Hepatocyte (in vitro differentiated cells): Measurements from ENCODE around the gene ME3. TPM values are rescaled to one million over a fixed set of nuclear protein-coding genes. Genes with fewer than 3 reads are reported as not detected.

Experiments
- DNase-seq: peaks from one replicate; pipeline ENCODE4 v3.0.0-alpha.2; 2016; ENCODE audit warnings: low spot score
- H2AFZ ChIP-seq: fragments of 200-600 bp; sonication (generic); 2 replicates; pipeline ENCODE4 v1.6.0; 2016; ENCODE audit warnings: antibody characterized with exemption, mild to moderate bottlenecking
- H3K27ac ChIP-seq: fragments of 200-600 bp; sonication (generic); 2 replicates; pipeline ENCODE4 v1.5.1; 2016; ENCODE audit warnings: mild to moderate bottlenecking
- H3K27me3 ChIP-seq: fragments of 200-600 bp; sonication (generic); 2 replicates; pipeline ENCODE4 v1.6.1; 2016
- H3K36me3 ChIP-seq: fragments of 200-600 bp; sonication (generic); replicated peaks from 2 replicates; pipeline ENCODE4 v1.5.1; 2016; ENCODE audit warnings: low read depth; ENCODE audit not compliant: insufficient read depth
- H3K4me1 ChIP-seq: fragments of 200-600 bp; sonication (generic); 2 replicates; pipeline ENCODE4 v1.5.1; 2016; ENCODE audit warnings: mild to moderate bottlenecking, moderate library complexity; ENCODE audit not compliant: insufficient read depth
- H3K4me2 ChIP-seq: fragments of 200-600 bp; sonication (generic); 2 replicates; pipeline ENCODE4 v1.6.0; 2016
- H3K4me3 ChIP-seq: fragments of 200-600 bp; sonication (generic); 2 replicates; pipeline ENCODE4 v1.5.1; 2016; ENCODE audit warnings: mild to moderate bottlenecking
- H3K79me2 ChIP-seq: fragments of 200-600 bp; sonication (generic); 2 replicates; pipeline ENCODE4 v1.6.0; 2017; ENCODE audit warnings: mild to moderate bottlenecking
- H3K9me2 ChIP-seq: fragments of 200-600 bp; sonication (generic); replicated peaks from 2 replicates; pipeline ENCODE4 v1.6.0; 2017; ENCODE audit warnings: mild to moderate bottlenecking; ENCODE audit not compliant: insufficient read depth
- H3K9me3 ChIP-seq: fragments of 200-600 bp; sonication (generic); 2 replicates; pipeline ENCODE4 v1.5.1; 2016; ENCODE audit warnings: low read depth, mild to moderate bottlenecking
- H4K20me1 ChIP-seq: fragments of 200-600 bp; sonication (generic); 2 replicates; pipeline ENCODE4 v1.6.0; 2016; ENCODE audit warnings: mild to moderate bottlenecking; ENCODE audit not compliant: insufficient read depth, poor library complexity, severe bottlenecking
- EZH2 ChIP-seq: fragments of 200-600 bp; sonication (generic); IDR thresholded peaks from 2 replicates; pipeline ENCODE4 v1.6.1; 2016; ENCODE audit warnings: antibody characterized with exemption, mild to moderate bottlenecking, borderline replicate concordance
- EZH2phosphoT487 ChIP-seq: fragments of 200-600 bp; sonication (generic); IDR thresholded peaks from one replicate; pipeline ENCODE4 v1.6.1; 2018; ENCODE audit warnings: antibody characterized with exemption, mild to moderate bottlenecking, low read depth, moderate library complexity; ENCODE audit not compliant: unreplicated experiment, severe bottlenecking
- WGBS: methylation state at CpG from one replicate; pipeline ENCODE4 v1.1.6; 2016; ENCODE audit warnings: low lambda C conversion rate; ENCODE audit errors: missing lambda C conversion rate; 5-methylcytosine and 5-hydroxymethylcytosine counted together
- polyA plus RNA-seq: library from polyadenylated mRNA; unstranded; fragments of >200 nt; fragmentation: Nextera tagmentation; extraction: Ambion mirVana; gene quantifications from 2 replicates; pipeline ENCODE4 v1.2.1, GENCODE V29; 2016
- total RNA-seq: library from RNA; depleted of rRNA; stranded (reverse); fragments of >200 nt; gene quantifications from 2 replicates; pipeline ENCODE4 v1.2.3, GENCODE V29; 2014
- TF ChIP-seq, protein P1 (sequence below): fragments of 200-600 bp; sonication (generic); IDR thresholded peaks from 2 replicates; pipeline ENCODE4 v1.5.1; 2016; ENCODE audit warnings: antibody characterized with exemption, mild to moderate bottlenecking; ENCODE audit not compliant: poor library complexity

ME3 gene
- total and polyA plus RNA-seq, 2 experiments from 2014 or later = 10.3 to 16.1 TPM

DNA sequence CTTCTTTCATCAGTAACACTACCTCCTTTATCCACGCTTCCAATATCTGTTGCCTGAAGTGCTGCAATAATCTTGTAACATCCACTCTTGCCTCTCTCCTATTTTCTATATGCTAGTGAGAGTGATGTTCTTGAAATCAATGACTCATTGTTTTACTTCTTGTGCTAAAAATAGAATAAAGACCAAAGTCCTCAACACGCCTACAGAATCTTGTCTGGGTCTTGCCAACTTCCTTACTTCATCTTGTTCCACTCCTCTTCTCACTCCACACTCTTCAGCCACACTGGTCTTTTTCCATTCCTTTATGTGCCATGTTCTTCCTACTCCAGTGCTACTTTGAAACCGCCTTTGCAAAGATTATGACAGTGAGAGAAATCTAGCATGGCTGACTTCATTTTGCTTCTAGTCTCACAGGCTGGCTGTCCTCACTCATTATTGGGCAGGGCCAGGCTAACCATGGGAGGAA is 161.3 kb downstream of the ME3 start:
- Histone ChIP-seq H3K4me3 (no peak overlapping the region), H3K4me2 (no peak overlapping the region), H2AFZ (no peak overlapping the region), H3K27me3 (no peaks in the 10 kb centered on the region), H3K9me3 (no peaks in the 10 kb centered on the region), H3K27ac (peak overlapping the region; percentile 94), H3K79me2 (no peaks in the 10 kb centered on the region), H4K20me1 (no peaks in the 10 kb centered on the region), H3K36me3 (no peaks in the 10 kb centered on the region), H3K4me1 (peaks cover 47% of the 10 kb centered on the region), H3K9me2 (no peaks in the 10 kb centered on the region)
- WGBS = 73% methylated on average over 3 of the region's 3 CpGs
- TF ChIP-seq, protein P1, sequence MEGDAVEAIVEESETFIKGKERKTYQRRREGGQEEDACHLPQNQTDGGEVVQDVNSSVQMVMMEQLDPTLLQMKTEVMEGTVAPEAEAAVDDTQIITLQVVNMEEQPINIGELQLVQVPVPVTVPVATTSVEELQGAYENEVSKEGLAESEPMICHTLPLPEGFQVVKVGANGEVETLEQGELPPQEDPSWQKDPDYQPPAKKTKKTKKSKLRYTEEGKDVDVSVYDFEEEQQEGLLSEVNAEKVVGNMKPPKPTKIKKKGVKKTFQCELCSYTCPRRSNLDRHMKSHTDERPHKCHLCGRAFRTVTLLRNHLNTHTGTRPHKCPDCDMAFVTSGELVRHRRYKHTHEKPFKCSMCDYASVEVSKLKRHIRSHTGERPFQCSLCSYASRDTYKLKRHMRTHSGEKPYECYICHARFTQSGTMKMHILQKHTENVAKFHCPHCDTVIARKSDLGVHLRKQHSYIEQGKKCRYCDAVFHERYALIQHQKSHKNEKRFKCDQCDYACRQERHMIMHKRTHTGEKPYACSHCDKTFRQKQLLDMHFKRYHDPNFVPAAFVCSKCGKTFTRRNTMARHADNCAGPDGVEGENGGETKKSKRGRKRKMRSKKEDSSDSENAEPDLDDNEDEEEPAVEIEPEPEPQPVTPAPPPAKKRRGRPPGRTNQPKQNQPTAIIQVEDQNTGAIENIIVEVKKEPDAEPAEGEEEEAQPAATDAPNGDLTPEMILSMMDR = no peak
- TF ChIP-seq EZH2phosphoT487 (no peak), EZH2 (no peak)
- peak; percentile 27 for DNase-seq

DNA sequence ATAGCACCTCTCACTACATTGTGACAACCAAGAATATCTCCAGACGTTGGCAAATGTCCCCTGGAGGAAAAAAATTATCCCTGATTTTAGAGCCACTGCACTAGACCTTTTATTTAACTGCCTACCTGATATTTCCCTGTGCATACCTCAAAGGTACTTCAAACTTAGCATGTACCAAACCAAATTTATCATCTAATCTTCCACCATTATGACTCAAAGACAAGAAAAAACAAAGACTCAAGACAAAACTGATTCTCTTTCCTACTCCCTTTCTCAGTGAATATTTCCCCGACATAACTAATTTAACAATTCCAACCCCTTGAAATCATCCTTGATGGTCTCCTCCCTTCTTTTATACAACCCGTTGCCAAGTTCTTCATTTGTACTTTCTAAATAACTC is 161.7 kb downstream of the ME3 start:
- no peaks in the 10 kb centered on the region for H3K36me3 ChIP-seq
- H3K4me2 ChIP-seq = no peak overlapping the region
- no peaks in the 10 kb centered on the region for H3K27me3 ChIP-seq
- WGBS = 80% methylated on average over 3 of the region's 3 CpGs
- peak overlapping the region; percentile 93 for H3K27ac ChIP-seq
- H3K9me2 ChIP-seq = no peaks in the 10 kb centered on the region
- H3K79me2 ChIP-seq = no peaks in the 10 kb centered on the region
- no peak overlapping the region for H2AFZ ChIP-seq
- no peak overlapping the region for H3K4me3 ChIP-seq
- TF ChIP-seq EZH2phosphoT487 (no peak), EZH2 (no peak)
- no peaks in the 10 kb centered on the region for H4K20me1 ChIP-seq
- no peaks in the 10 kb centered on the region for H3K9me3 ChIP-seq
- H3K4me1 ChIP-seq = peaks cover 47% of the 10 kb centered on the region
- no peak for DNase-seq

DNA sequence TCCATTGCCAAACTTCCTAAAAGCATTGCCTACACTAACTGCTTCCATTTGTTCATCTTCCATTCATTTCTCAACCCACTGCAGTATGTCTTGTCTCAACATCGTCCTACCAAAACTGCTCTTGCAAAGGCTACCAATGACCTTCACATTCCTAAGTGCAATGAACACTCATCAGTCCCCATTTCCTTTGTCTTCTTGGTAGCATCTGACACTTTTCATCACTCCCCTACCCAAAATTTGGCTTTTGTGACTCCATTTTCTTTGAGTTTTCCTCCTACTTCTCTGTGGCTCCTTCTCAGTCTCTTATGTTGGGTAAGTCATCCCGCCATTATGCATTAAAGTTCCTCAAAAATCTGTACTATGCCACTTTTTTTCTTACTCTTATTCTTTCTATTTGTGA is 162.3 kb downstream of the ME3 start:
- Histone ChIP-seq H4K20me1 (no peaks in the 10 kb centered on the region), H3K79me2 (no peaks in the 10 kb centered on the region), H3K27ac (peak overlapping the region; percentile 93), H3K9me2 (no peaks in the 10 kb centered on the region), H3K4me3 (no peak overlapping the region), H3K4me1 (peaks cover 43% of the 10 kb centered on the region), H3K4me2 (no peak overlapping the region), H3K27me3 (no peaks in the 10 kb centered on the region), H3K9me3 (no peaks in the 10 kb centered on the region), H3K36me3 (no peaks in the 10 kb centered on the region), H2AFZ (no peak overlapping the region)
- DNase-seq = no peak
- TF ChIP-seq, protein P1 = no peak
- no peak for TF ChIP-seq EZH2phosphoT487
- TF ChIP-seq EZH2 = no peak
- WGBS = 100% methylated on average over 2 of the region's 2 CpGs

DNA sequence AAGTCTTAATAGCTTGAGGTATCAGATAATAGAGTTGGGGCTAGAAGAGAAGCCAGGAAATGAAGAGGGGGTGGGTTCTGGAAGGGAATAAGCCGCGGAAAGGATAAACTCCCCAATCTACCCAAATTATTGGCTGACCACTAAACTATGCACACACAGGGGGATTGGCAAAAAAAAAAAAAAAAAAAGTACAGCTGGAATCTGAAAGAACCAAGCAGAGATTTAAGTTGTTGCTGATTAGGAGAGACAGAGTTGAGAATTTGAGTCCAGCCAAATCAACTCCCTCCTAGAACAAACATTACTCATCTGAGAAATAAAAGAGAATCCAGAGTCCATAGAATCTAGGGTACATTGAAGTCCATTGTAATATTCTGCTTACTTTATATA is 162.8 kb downstream of the ME3 start:
- H3K79me2 ChIP-seq = no peaks in the 10 kb centered on the region
- no peak overlapping the region for H2AFZ ChIP-seq
- peak overlapping the region; percentile 93 for H3K27ac ChIP-seq
- peaks cover 43% of the 10 kb centered on the region for H3K4me1 ChIP-seq
- no peak for DNase-seq
- H3K9me3 ChIP-seq = no peaks in the 10 kb centered on the region
- no peaks in the 10 kb centered on the region for H3K27me3 ChIP-seq
- H3K9me2 ChIP-seq = no peaks in the 10 kb centered on the region
- peak overlapping the region; percentile 9 for H3K4me2 ChIP-seq
- WGBS = 24% methylated on average over 2 of the region's 2 CpGs
- H3K36me3 ChIP-seq = no peaks in the 10 kb centered on the region
- no peak overlapping the region for H3K4me3 ChIP-seq
- no peaks in the 10 kb centered on the region for H4K20me1 ChIP-seq
- TF ChIP-seq EZH2phosphoT487 = no peak
- TF ChIP-seq EZH2 = no peak
- TF ChIP-seq, protein P1 = no peak
